Testis (tissue), 3 donors: ENCODE data around the gene GLI1. TPM values are rescaled to one million over a fixed set of nuclear protein-coding genes. Genes with fewer than 3 reads are reported as not detected.

Experiments
- DNase-seq: peaks from one replicate; pipeline ENCODE4 v3.0.0-alpha.2; 2019
- H3K27ac ChIP-seq, 2 donors: fragments of 200-600 bp; sonication (generic); one replicate each; pipeline ENCODE4 v1.5.1; 2019
- H3K27me3 ChIP-seq: fragments of 200-600 bp; sonication (generic); one replicate; pipeline ENCODE4 v1.5.1; 2019
- H3K36me3 ChIP-seq: fragments of 200-600 bp; sonication (generic); one replicate; pipeline ENCODE4 v1.5.1; 2017; ENCODE audit warnings: low read depth; ENCODE audit errors: missing control alignments
- H3K4me1 ChIP-seq: fragments of 200-600 bp; sonication (generic); one replicate; pipeline ENCODE4 v1.5.1; 2019
- H3K4me3 ChIP-seq, 2 donors: fragments of 200-600 bp; sonication (generic); one replicate each; pipeline ENCODE4 v1.5.1; 2017 to 2019
- H3K9me3 ChIP-seq: fragments of 200-600 bp; sonication (generic); one replicate; pipeline ENCODE4 v1.5.1; 2017
- CTCF ChIP-seq, 3 experiments: fragments of 450-650 bp in 2 of 3; fragments of 200-600 bp in 1 of 3; sonication (generic) in 1 of 3; IDR thresholded peaks; one replicate each; pipeline ENCODE4 v1.5.1; 2016 to 2019; ENCODE audit warnings: antibody characterized with exemption in 3 of 3, mild to moderate bottlenecking in 2 of 3, moderate library complexity in 1 of 3
- POLR2A ChIP-seq: fragments of 450-650 bp; IDR thresholded peaks from one replicate; pipeline ENCODE4 v1.6.1; 2017; ENCODE audit warnings: antibody characterized with exemption, mild to moderate bottlenecking, moderate library complexity
- WGBS, 2 donors: methylation state at CpG; one replicate each; pipeline ENCODE4 v1.1.5; 2018; 5-methylcytosine and 5-hydroxymethylcytosine counted together
- intact Hi-C: fragments of 100-400 bp; cut with DNase I; formaldehyde crosslinking; loops from one replicate; pipeline ENCODE4 v1.15.1; 2023; ENCODE audit warnings: low total_unique reads
- polyA plus RNA-seq: library from polyadenylated mRNA; stranded (reverse); fragments of 350-450 nt; fragmentation: Illumina TruSeq; extraction: RNeasy Lipid Tissue Mini Kit (QIAGEN cat#74804); gene quantifications from one replicate; pipeline ENCODE4 v1.2.3, GENCODE V29; 2014; ENCODE audit warnings: low read depth, low replicate concordance; ENCODE audit not compliant: insufficient read depth
- total RNA-seq, 2 donors: library from RNA; depleted of rRNA; stranded (reverse); fragments of >200 nt; gene quantifications; one replicate each; pipeline ENCODE4 v1.2.3, GENCODE V29; 2016

Gene GLI1
- total and polyA plus RNA-seq, 3 donors from 2014 or later: 8.3 to 18.0 (median 9.3) TPM

GRCh38 chr12:57467212-57467874 lies 7.8 kb downstream of the GLI1 start:
- intact Hi-C loops: no loop called here
- TF ChIP-seq CTCF (IDR thresholded peaks at IDR 0.05): no peak
- no peak for TF ChIP-seq POLR2A
- 92% methylated on average over 11 to 12 of the region's 12 CpGs for WGBS, 2 donors

GRCh38 chr12:57467915-57468314 lies 8.3 kb downstream of the GLI1 start:
- no peaks in the 10 kb centered on the region for H3K36me3 ChIP-seq
- no peak overlapping the region for H3K4me3 ChIP-seq
- intact Hi-C loops: no loop called here
- H3K27me3 ChIP-seq: no peaks in the 10 kb centered on the region
- TF ChIP-seq POLR2A (no peak), CTCF (IDR thresholded peaks at IDR 0.05) (no peak)
- H3K27ac ChIP-seq: no peak overlapping the region
- 85 to 91% methylated on average over 11 of the region's 11 CpGs for WGBS, 2 donors
- H3K4me1 ChIP-seq: peaks cover 2% of the 10 kb centered on the region
- DNase-seq: no peak
- no peaks in the 10 kb centered on the region for H3K9me3 ChIP-seq

More at GRCh38 chr12:57467212-57467874, 7.8 kb downstream of the GLI1 start:
- no peak for DNase-seq
- no peak overlapping the region for H3K4me3 ChIP-seq
- H3K9me3 ChIP-seq: no peaks in the 10 kb centered on the region
- no peaks in the 10 kb centered on the region for H3K27me3 ChIP-seq
- no peak overlapping the region for H3K27ac ChIP-seq
- H3K36me3 ChIP-seq: no peaks in the 10 kb centered on the region
- peaks cover 8% of the 10 kb centered on the region for H3K4me1 ChIP-seq

- Histone ChIP-seq H3K27me3 (no peaks in the 10 kb centered on the region), H3K9me3 (no peaks in the 10 kb centered on the region), H3K36me3 (no peaks in the 10 kb centered on the region), H3K27ac (no peak overlapping the region), H3K4me1 (no peaks in the 10 kb centered on the region), H3K4me3 (no peak overlapping the region)
- TF ChIP-seq CTCF (IDR thresholded peaks at IDR 0.05) (no peak), POLR2A (no peak)
- intact Hi-C loops: no loop called here
- no peak for DNase-seq
- 85 to 87% methylated on average over 10 of the region's 10 CpGs for WGBS, 2 donors
Measured at GRCh38 chr12:57469296-57470164, 9.9 kb downstream of the GLI1 start.

- Histone ChIP-seq H3K4me1 (peaks cover 4% of the 10 kb centered on the region), H3K4me3 (no peak overlapping the region), H3K9me3 (no peaks in the 10 kb centered on the region), H3K36me3 (no peaks in the 10 kb centered on the region), H3K27ac (no peak overlapping the region), H3K27me3 (no peaks in the 10 kb centered on the region)
- no peak for DNase-seq
- 84 to 91% methylated on average over 11 to 14 of the region's 14 CpGs for WGBS, 2 donors
- intact Hi-C loops: no loop called here
- TF ChIP-seq POLR2A: no peak
- no peak for TF ChIP-seq CTCF (IDR thresholded peaks at IDR 0.05)
Measured at GRCh38 chr12:57470286-57470969, 10.8 kb downstream of the GLI1 start.
